DMS53 (cell line): Measurements from ENCODE around the gene PCDH1.
"Not testable (repeated sequence)": the region's sequence is repeated elsewhere in the genome, so short reads cannot be mapped to it uniquely, and the experiment has no call there.

Experiments
- DNase-seq: peaks from one replicate; lab custom pipeline; 2025; lab: John Stamatoyannopoulos, UW

The PCDH1 gene

GRCh38 chr5:141878186-141878710 lies at the start of gene PCDH1:
Gene PCDH1, minus strand, starts transcription at chr5:141878410. Its CDS starts 148 bp downstream, at chr5:141878262.
- DNase-seq = peak; percentile 85

DNA sequence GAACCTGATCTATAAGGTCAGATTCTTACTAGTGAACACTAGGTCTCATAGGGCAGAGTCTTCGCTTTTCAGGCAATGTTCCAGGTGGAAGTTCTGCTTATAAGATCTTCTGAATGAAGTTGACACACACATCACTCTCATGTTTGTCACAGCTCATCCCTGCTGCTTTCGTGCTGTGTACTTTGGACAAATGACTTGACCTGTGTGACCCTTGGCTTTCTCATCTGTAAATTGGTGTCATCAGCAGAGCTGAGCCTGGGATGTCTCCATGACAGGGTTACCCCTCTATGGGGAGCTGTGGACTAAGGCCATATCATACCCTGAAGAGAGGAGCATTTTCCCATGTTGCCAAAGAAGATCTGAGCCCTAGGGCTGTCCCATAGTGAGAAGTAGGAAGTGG lies 48.2 kb upstream of the PCDH1 start:
- DNase-seq = no peak

DNA sequence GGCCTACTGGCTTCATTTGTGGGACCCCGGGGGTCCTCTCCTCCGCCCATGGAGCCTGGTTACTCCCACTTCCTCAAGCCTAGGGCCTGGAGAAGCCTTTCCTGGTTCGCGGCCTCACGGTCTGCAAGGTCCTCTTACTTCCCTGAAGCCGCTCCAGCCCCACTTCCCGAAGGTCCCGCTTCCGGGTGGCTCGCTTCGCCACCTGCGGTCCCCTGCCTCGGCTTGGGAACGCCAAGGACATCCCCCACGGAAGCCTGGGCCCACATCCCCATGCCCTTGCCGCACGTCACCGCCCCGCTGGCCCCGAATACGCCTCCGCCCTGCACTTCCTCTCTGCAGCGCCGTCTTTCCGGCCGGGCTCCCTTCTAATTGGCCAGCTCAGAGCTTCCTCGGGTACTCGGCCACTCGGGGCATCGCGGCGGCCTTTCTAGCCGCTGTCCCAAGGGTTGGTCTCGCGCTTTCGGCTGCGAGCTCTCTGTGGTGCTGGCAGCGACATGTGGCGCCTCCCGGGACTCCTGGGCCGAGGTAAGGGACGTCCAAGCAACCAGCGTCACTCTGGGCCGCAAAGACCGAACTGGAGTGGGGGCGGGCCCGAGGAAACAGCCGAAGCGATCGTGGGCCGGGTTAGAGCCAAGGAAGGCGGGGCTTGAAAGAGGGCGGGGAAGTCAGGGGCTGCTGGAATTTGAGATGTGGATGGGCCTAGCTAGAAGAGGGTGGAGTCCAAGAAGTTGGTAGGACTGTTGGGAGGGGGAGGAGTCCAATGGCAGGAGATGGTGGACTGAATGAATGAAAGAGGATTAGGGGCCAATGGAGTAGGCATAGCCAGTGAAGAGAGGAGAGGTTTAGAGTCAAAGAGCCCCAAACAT lies 45.5 kb upstream of the PCDH1 start, which contains the start of gene DELE1:
Gene DELE1, plus strand, starts transcription at position 424 of the 866 bp plus-strand sequence. Its CDS starts 71 bp downstream, at position 495.
- peak; percentile 98 for DNase-seq

- DNase-seq = not testable (repeated sequence)
These were observed 44.7 kb upstream of the PCDH1 start for GRCh38 chr5:141922827-141923447.

- no peak for DNase-seq
These were observed 42.6 kb upstream of the PCDH1 start for GRCh38 chr5:141920771-141921170.

DNA sequence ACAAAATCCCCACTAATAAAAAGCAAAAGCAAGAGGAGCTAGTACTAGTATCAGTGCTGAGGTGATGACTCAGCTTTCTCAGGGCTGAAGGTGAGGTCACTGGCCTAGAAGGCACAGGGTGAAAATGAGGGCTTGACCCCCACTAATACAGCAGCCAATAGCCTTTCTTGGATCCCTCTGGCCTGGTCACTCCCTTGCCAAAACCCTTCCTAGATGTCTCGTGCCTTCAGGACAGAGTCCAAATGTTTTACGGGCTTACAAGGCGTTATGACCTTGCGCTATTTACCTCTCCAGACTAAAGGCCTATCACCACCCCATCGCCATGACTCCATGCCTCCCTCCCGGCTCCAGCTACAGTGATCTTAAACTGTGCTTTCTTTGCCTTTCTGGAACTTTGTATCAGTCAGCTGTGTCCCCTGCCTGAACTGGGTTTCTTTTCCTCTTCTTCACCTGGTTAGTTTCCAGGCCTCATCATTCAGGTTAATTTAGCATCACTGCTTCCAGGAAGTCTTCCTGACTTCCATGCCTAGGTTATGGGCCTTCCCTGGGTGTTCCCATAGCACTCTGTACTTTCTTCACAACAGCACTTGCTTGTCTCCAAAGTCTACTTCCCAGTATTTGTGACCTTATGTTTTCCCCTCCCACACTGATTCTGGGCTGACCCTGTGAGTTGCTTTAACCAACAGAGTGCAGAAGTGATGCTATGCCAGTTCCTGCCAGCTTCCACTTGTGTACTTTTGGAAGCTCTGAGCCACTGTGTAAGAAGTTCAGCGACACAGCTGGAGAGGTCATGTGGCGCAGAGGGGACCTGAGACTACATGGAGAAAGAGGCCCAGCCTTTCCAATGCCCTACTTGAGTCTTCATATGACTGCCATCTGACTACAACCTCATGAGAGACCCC lies 41.3 kb upstream of the PCDH1 start:
- DNase-seq = peak; percentile 17

DNA sequence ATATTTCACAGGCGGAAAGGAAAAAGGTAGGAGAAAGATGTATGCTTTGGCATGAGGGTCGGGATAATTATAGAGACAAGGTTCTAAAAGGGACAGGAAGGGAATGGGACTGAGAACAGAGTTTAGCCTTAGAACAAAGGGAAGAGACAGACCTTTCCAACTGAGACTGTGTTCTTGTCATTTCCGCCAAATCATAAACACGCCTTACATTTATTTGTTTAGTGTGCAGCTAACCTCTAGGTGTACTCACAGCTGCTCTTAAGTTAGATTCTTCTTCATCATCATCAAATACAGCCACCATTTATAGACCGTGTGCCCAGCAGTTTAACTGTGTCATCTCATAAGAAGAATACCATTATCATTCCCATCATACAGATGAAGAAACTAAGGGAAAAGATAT lies 39.5 kb upstream of the PCDH1 start:
- DNase-seq = no peak

GRCh38 chr5:141916522-141916921 lies 38.3 kb upstream of the PCDH1 start:
- DNase-seq = peak; percentile 28

DNA sequence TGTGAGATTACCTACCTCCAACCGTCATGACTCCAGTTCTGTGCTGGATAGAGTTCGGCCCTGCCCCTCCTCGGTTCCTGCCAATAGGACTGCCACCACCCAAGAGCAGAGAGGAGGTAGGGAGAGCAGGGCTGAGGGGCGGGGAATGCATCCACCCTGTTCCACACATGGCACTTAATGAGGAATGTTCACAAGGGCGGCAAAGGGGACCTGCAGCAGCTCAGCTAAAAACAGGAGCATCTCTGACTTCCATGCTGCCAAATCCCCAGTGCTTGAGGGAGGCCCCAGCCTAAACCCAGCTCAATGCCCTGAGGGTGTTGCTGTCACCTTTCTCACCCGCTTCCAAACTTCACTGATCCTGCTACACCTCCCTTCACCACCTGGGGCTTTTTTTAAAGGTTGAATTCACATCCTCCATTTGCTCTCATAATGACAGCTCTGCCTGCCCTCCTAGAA lies 37.7 kb upstream of the PCDH1 start:
- peak; percentile 31 for DNase-seq

DNA sequence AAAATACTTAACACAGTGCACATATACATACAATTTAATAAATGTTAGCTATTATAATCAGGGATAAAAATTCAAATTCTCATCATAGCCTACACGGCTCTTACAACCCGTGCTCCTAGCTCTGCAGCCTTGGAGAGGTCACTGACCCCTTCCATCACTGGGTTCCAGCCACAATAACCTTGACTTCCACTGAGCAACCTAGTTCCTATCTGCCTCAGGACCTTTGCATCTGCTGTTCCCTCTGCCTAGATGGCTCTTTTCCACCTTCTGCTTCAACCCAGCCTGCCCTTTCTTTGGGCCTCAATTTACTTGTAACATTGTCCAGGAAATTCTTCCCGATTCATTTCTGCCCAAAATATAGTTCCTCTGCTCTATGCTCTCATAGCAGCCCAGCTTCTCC lies 36.6 kb upstream of the PCDH1 start:
- no peak for DNase-seq

- DNase-seq = peak; percentile 79
These were observed 36.1 kb upstream of the PCDH1 start for GRCh38 chr5:141914199-141914743.

- no peak for DNase-seq
These were observed 35.5 kb upstream of the PCDH1 start for GRCh38 chr5:141913560-141914198.

- DNase-seq = no peak
These were observed 32.1 kb upstream of the PCDH1 start for GRCh38 chr5:141910271-141910673.

DNA sequence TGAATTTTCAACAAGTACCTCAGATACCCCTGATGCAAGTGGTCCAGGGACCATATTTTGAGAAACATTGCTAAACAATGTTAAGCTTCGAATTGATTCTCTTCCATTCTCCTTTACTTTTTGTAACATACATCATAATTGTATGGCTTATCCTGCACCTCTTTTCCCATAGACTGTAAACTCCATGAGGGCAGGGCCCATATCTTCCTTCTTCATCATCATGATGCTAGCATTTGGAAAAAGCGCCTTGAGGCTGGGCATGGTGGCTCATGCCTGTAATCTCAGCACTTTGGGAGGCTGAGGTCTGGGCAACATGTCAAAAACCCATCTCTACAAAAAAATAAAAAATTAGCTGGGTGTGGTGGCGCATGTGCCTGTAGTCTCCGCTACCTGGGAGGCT lies 31.0 kb upstream of the PCDH1 start:
- DNase-seq = no peak

- DNase-seq = no peak
These were observed 30.6 kb upstream of the PCDH1 start for GRCh38 chr5:141908796-141909195.

DNA sequence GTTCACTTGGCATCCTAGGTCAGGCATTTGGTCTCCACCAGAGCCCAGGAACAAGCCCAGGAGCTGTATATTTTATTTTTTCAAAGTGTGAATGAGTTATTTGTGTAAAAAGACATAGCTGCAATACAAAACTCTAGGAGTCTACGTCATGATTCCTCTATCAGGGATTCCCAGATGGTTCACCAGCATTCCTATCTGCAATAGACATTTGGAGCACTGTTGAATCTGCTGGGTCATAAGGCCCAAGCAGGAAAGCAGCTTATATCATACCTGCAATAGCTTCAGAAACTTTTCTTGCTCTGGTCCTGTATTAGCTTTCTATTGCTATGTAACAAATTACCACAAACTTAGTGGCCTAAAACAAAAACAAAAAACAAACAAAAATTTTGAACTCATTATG lies 28.8 kb upstream of the PCDH1 start:
- no peak for DNase-seq

GRCh38 chr5:141906517-141906916 lies 28.3 kb upstream of the PCDH1 start:
- no peak for DNase-seq

- no peak for DNase-seq
These were observed 26.3 kb upstream of the PCDH1 start for GRCh38 chr5:141904551-141904950.

DNA sequence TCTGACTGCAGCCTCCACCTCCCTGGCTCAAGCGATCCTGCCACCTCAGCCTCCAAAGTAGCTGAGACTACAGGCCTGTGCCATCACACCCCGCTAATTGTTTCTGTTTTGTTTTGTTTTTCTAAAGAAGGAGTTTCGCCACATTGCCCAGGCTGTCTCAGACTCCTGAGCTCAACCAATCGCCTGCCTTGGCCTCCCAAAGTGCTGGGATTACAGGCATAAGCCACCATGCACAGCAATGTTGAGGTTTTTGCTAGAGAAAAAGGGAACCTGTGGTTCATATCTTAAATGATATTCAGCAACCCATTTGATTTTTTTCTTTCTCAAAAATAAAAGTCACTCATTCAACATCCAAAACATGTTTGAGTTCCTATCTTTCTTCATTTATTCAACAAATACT lies 25.1 kb upstream of the PCDH1 start:
- DNase-seq = no peak

- DNase-seq = no peak
These were observed 24.0 kb upstream of the PCDH1 start for GRCh38 chr5:141902015-141902814.
